Type B pancreatic cell (in vitro differentiated cells): ENCODE measurements around the gene GMDS. TPM values are rescaled to one million over a fixed set of nuclear protein-coding genes. Genes with fewer than 3 reads are reported as not detected.

Experiments
- DNase-seq: peaks from one replicate; pipeline ENCODE4 v3.0.0; 2021; ENCODE audit warnings: mixed read lengths; ENCODE audit not compliant: unreplicated experiment; ENCODE audit errors: extremely low spot score
- H3K27ac Mint-ChIP-seq: 2 replicates; pipeline ENCODE4 v1.8.0; 2021; ENCODE audit warnings: mild to moderate bottlenecking, mixed read lengths
- H3K27me3 Mint-ChIP-seq: 2 replicates; pipeline ENCODE4 v1.8.0; 2021; ENCODE audit warnings: mixed read lengths
- H3K36me3 Mint-ChIP-seq: 2 replicates; pipeline ENCODE4 v1.8.0; 2021; ENCODE audit warnings: mixed read lengths
- H3K4me1 Mint-ChIP-seq: one replicate; pipeline ENCODE4 v1.8.0; 2021; ENCODE audit warnings: mixed read lengths; ENCODE audit not compliant: unreplicated experiment
- H3K4me3 Mint-ChIP-seq: 2 replicates; pipeline ENCODE4 v1.8.0; 2021; ENCODE audit warnings: mild to moderate bottlenecking, mixed read lengths
- H3K9me3 Mint-ChIP-seq: 2 replicates; pipeline ENCODE4 v1.8.0; 2021; ENCODE audit warnings: mixed read lengths
- CTCF ChIP-seq: fragments of 200-600 bp; sonication (generic); conservative IDR thresholded peaks from 2 replicates; pipeline ENCODE4 v1.5.0; 2021; ENCODE audit warnings: antibody characterized with exemption, mild to moderate bottlenecking
- total RNA-seq: library from RNA; stranded (reverse); gene quantifications from 2 replicates; pipeline ENCODE4 v1.2.1, GENCODE V29; 2021; ENCODE audit warnings: low replicate concordance

The GMDS gene
- total RNA-seq, 1 donor from 2014 or later, result 41.3 TPM

GRCh38 chr6:1597924-1598323 is 647.5 kb downstream of the GMDS start:
- H3K4me1 Mint-ChIP-seq, result peaks cover 22% of the 10 kb centered on the region
- no peak for DNase-seq
- TF ChIP-seq CTCF, result no peak
- no peaks in the 10 kb centered on the region for H3K9me3 Mint-ChIP-seq
- no peak overlapping the region for H3K4me3 Mint-ChIP-seq
- H3K27ac Mint-ChIP-seq, result no peak overlapping the region
- H3K27me3 Mint-ChIP-seq, result peaks cover 73% of the 10 kb centered on the region
- no peaks in the 10 kb centered on the region for H3K36me3 Mint-ChIP-seq

GRCh38 chr6:1597121-1597744 is 648.2 kb downstream of the GMDS start:
- no peak for TF ChIP-seq CTCF
- no peaks in the 10 kb centered on the region for H3K36me3 Mint-ChIP-seq
- DNase-seq, result no peak
- H3K4me1 Mint-ChIP-seq, result peaks cover 22% of the 10 kb centered on the region
- H3K4me3 Mint-ChIP-seq, result peak overlapping the region; percentile 18
- H3K27ac Mint-ChIP-seq, result peak overlapping the region; percentile 10
- H3K27me3 Mint-ChIP-seq, result peaks cover 70% of the 10 kb centered on the region
- no peaks in the 10 kb centered on the region for H3K9me3 Mint-ChIP-seq

GRCh38 chr6:1596088-1596852 is 649.1 kb downstream of the GMDS start:
- H3K27me3 Mint-ChIP-seq, result peaks cover 66% of the 10 kb centered on the region
- H3K4me3 Mint-ChIP-seq, result peak overlapping the region; percentile 39
- H3K9me3 Mint-ChIP-seq, result no peaks in the 10 kb centered on the region
- no peaks in the 10 kb centered on the region for H3K36me3 Mint-ChIP-seq
- TF ChIP-seq CTCF, result peak; percentile 97
- peaks cover 22% of the 10 kb centered on the region for H3K4me1 Mint-ChIP-seq
- no peak for DNase-seq
- H3K27ac Mint-ChIP-seq, result no peak overlapping the region

GRCh38 chr6:1595271-1596087 is 649.9 kb downstream of the GMDS start:
- DNase-seq, result no peak
- H3K4me1 Mint-ChIP-seq, result peaks cover 22% of the 10 kb centered on the region
- no peaks in the 10 kb centered on the region for H3K36me3 Mint-ChIP-seq
- no peak overlapping the region for H3K4me3 Mint-ChIP-seq
- TF ChIP-seq CTCF, result no peak
- no peak overlapping the region for H3K27ac Mint-ChIP-seq
- H3K27me3 Mint-ChIP-seq, result peaks cover 58% of the 10 kb centered on the region
- no peaks in the 10 kb centered on the region for H3K9me3 Mint-ChIP-seq

- no peak for DNase-seq
- Mint-ChIP-seq H3K27ac (no peak overlapping the region), H3K4me3 (no peak overlapping the region), H3K36me3 (no peaks in the 10 kb centered on the region), H3K4me1 (peaks cover 22% of the 10 kb centered on the region), H3K27me3 (peaks cover 52% of the 10 kb centered on the region), H3K9me3 (peaks cover under 1% of the 10 kb centered on the region)
- TF ChIP-seq CTCF, result no peak
Measured at GRCh38 chr6:1594445-1595200, 650.8 kb downstream of the GMDS start.
